K562 (cell line): ENCODE measurements around the gene KCNAB1. TPM values are rescaled to one million over a fixed set of nuclear protein-coding genes. Genes with fewer than 3 reads are reported as not detected.

ENCODE experiments used
- ASH1L ChIP-seq: fragments of 450-650 bp; IDR thresholded peaks from 2 replicates; pipeline ENCODE4 v1.6.1; 2018; ENCODE audit warnings: borderline replicate concordance, mild to moderate bottlenecking, low read depth; ENCODE audit not compliant: partially characterized antibody
- BCLAF1 ChIP-seq, 2 experiments: fragments of 450-650 bp in 1 of 2; IDR thresholded peaks; 2 replicates each; pipeline ENCODE4 v1.6.1; 2011 to 2017; ENCODE audit warnings: low read depth in 2 of 2, antibody characterized with exemption in 1 of 2, borderline replicate concordance in 1 of 2, low read length in 1 of 2, mild to moderate bottlenecking in 1 of 2, mixed read lengths in 1 of 2; ENCODE audit not compliant: control insufficient read depth in 1 of 2
- BRF1 ChIP-seq: IDR thresholded peaks from 3 replicates; pipeline ENCODE4 v1.6.1; 2011; ENCODE audit warnings: borderline replicate concordance, mild to moderate bottlenecking; ENCODE audit not compliant: insufficient read length; ENCODE audit errors: extremely low read depth
- CBX8 ChIP-seq: fragments of 200-600 bp; sonication (generic); IDR thresholded peaks from 2 replicates; pipeline ENCODE4 v1.6.1; 2012; ENCODE audit warnings: borderline replicate concordance, mixed run types, low read depth, mild to moderate bottlenecking, moderate library complexity, mixed read lengths, low read length, control low read depth, inconsistent platforms; ENCODE audit not compliant: poor library complexity, severe bottlenecking; ENCODE audit errors: extremely low read depth
- PHB2 ChIP-seq: fragments of 450-650 bp; IDR thresholded peaks from 2 replicates; pipeline ENCODE4 v1.6.1; 2017; ENCODE audit warnings: low read depth
- PPARD ChIP-seq: fragments of 250-450 bp; sonication (Bioruptor Pico); IDR thresholded peaks from 2 replicates; pipeline ENCODE4 v1.8.0; 2022; ENCODE audit warnings: inconsistent platforms, mild to moderate bottlenecking, moderate library complexity
- ZKSCAN8 ChIP-seq: fragments of 200-800 bp; sonication (Bioruptor generic); IDR thresholded peaks from 2 replicates; pipeline ENCODE4 v1.6.1; 2016; ENCODE audit warnings: missing genetic modification characterization, missing compliant biosample characterization
- ZNF274 ChIP-seq: IDR thresholded peaks from 2 replicates; pipeline ENCODE4 v1.6.1; 2011; ENCODE audit warnings: low read depth, mild to moderate bottlenecking, low read length, moderate library complexity, borderline replicate concordance
- ZNF518B ChIP-seq: fragments of 250-450 bp; sonication (Bioruptor Pico); IDR thresholded peaks from 2 replicates; pipeline ENCODE4 v1.5.0; 2021; ENCODE audit warnings: mild to moderate bottlenecking, moderate library complexity
- polyA plus RNA-seq, 8 experiments: library from polyadenylated mRNA; depleted of rRNA in 4 of 8; stranded (reverse) in 5 of 8; unstranded in 3 of 8; fragments of >200 nt; fragmentation: Nextera tagmentation in 2 of 8; fragmentation: Illumina TruSeq in 1 of 8; extraction: Ambion mirVana in 2 of 8; extraction: Trizol in 1 of 8; gene quantifications; 2 replicates each; pipeline versions ENCODE4 v1.2.1 to v1.2.3, GENCODE V29; 2011 to 2014; ENCODE audit warnings: inconsistent platforms in 1 of 8, missing spikeins in 1 of 8
- total RNA-seq, 7 experiments: library from RNA; depleted of rRNA in 6 of 7; stranded (reverse); fragments of >200 nt in 6 of 7; fragmentation: Illumina TruSeq in 2 of 7; extraction: Trizol in 2 of 7; gene quantifications; 2 replicates each; pipeline versions ENCODE4 v1.2.1 to v1.2.3, GENCODE V29; 2011 to 2021; ENCODE audit warnings: low replicate concordance in 1 of 7
- TF ChIP-seq, protein P1 (sequence below): fragments of 250-450 bp; sonication (Bioruptor Pico); IDR thresholded peaks from 2 replicates; pipeline ENCODE4 v1.9.0; 2021; ENCODE audit warnings: mild to moderate bottlenecking, inconsistent platforms
- TF ChIP-seq, protein P2 (sequence below), 3 experiments: fragments of 200-800 bp in 1 of 3; sonication (Bioruptor generic) in 1 of 3; sonication (generic) in 1 of 3; formaldehyde crosslinking in 1 of 3; IDR thresholded peaks; 2 replicates each; pipeline versions ENCODE4 v1.6.1 to v1.8.0; 2016 to 2022; ENCODE audit warnings: mild to moderate bottlenecking in 2 of 3, missing compliant biosample characterization in 2 of 3, missing genetic modification characterization in 2 of 3, missing genetic modification reagents in 1 of 3
- TF ChIP-seq, protein P3 (sequence below): sonication (generic); formaldehyde crosslinking; IDR thresholded peaks from 2 replicates; pipeline ENCODE4 v1.8.0; 2022; ENCODE audit warnings: mild to moderate bottlenecking, missing genetic modification reagents, borderline replicate concordance

KCNAB1 gene
- total and polyA plus RNA-seq, 9 of the 15 experiments (the other 6 are each of a cell fraction or from before 2014, with no cell fraction given) = 0.14 to 1.2 (median 0.51) TPM

- TF ChIP-seq BRF1 (no peak), ZNF274 (peak; percentile 78; the same call in 1 of the 2 replicates), PHB2 (peak; percentile 95), ZNF518B (CRISPR knock-in tag) (no peak), ASH1L (no peak), PPARD (no peak), BCLAF1 (IDR thresholded peaks at IDR 0.05; ENCODE audit: borderline replicate concordance in 1 of 2, control insufficient read depth in 1 of 2, low read depth in 2 of 2, low read length in 1 of 2) (no peak), ZKSCAN8 (peak; percentile 64; the same call in 1 of the 2 replicates), CBX8 (no peak)
- TF ChIP-seq, protein P1, sequence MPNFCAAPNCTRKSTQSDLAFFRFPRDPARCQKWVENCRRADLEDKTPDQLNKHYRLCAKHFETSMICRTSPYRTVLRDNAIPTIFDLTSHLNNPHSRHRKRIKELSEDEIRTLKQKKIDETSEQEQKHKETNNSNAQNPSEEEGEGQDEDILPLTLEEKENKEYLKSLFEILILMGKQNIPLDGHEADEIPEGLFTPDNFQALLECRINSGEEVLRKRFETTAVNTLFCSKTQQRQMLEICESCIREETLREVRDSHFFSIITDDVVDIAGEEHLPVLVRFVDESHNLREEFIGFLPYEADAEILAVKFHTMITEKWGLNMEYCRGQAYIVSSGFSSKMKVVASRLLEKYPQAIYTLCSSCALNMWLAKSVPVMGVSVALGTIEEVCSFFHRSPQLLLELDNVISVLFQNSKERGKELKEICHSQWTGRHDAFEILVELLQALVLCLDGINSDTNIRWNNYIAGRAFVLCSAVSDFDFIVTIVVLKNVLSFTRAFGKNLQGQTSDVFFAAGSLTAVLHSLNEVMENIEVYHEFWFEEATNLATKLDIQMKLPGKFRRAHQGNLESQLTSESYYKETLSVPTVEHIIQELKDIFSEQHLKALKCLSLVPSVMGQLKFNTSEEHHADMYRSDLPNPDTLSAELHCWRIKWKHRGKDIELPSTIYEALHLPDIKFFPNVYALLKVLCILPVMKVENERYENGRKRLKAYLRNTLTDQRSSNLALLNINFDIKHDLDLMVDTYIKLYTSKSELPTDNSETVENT (CRISPR knock-in tag) = no peak
- TF ChIP-seq, protein P2, sequence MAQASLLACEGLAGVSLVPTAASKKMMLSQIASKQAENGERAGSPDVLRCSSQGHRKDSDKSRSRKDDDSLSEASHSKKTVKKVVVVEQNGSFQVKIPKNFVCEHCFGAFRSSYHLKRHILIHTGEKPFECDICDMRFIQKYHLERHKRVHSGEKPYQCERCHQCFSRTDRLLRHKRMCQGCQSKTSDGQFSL (CRISPR knock-in tag; IDR thresholded peaks at IDR 0.05) = no peak
- TF ChIP-seq, protein P2 (tag; IDR thresholded peaks at IDR 0.05) = no peak
- TF ChIP-seq, protein P3, sequence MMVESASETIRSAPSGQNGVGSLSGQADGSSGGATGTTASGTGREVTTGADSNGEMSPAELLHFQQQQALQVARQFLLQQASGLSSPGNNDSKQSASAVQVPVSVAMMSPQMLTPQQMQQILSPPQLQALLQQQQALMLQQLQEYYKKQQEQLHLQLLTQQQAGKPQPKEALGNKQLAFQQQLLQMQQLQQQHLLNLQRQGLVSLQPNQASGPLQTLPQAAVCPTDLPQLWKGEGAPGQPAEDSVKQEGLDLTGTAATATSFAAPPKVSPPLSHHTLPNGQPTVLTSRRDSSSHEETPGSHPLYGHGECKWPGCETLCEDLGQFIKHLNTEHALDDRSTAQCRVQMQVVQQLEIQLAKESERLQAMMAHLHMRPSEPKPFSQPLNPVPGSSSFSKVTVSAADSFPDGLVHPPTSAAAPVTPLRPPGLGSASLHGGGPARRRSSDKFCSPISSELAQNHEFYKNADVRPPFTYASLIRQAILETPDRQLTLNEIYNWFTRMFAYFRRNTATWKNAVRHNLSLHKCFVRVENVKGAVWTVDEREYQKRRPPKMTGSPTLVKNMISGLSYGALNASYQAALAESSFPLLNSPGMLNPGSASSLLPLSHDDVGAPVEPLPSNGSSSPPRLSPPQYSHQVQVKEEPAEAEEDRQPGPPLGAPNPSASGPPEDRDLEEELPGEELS (CRISPR knock-in tag) = no peak
Measured at GRCh38 chr3:156460206-156460611, 339.8 kb downstream of the KCNAB1 start (continued).
